SK-N-SH (cell line): ENCODE data around the gene ZNF512B. TPM values are rescaled to one million over a fixed set of nuclear protein-coding genes. Genes with fewer than 3 reads are reported as not detected.
"Not testable (repeated sequence)": the region's sequence is repeated elsewhere in the genome, so short reads cannot be mapped to it uniquely, and the experiment has no call there.

Source experiments
- CTCF ChIA-PET: fragments of 300-600, 350-600 bp; formaldehyde crosslinking; extraction: SDS; loops from one replicate; lab custom pipeline; 2021; lab: Yijun Ruan, JAX
- POLR2A ChIA-PET: fragments of 350-600 bp; sonication (Branson Sonifier 250); formaldehyde crosslinking; extraction: SDS; loops from one replicate; lab custom pipeline; 2020; ENCODE audit warnings: antibody characterized with exemption, inconsistent platforms; lab: Yijun Ruan, JAX
- DNase-seq: peaks from one replicate; pipeline ENCODE4 v3.0.0; 2012
- H2AFZ ChIP-seq: fragments of 200-600 bp; sonication (generic); 2 replicates; pipeline ENCODE4 v1.8.1; 2016; ENCODE audit warnings: antibody characterized with exemption, mild to moderate bottlenecking, low read depth
- H3F3A ChIP-seq: fragments of 200-600 bp; sonication (generic); replicated peaks from 2 replicates; pipeline ENCODE3; 2016; ENCODE audit warnings: antibody characterized with exemption, mild to moderate bottlenecking; ENCODE audit not compliant: insufficient read depth
- H3K27ac ChIP-seq, 2 experiments: fragments of 200-500 bp in 1 of 2; fragments of 200-600 bp in 1 of 2; sonication (Bioruptor generic) in 1 of 2; sonication (generic), shearing (Covaris generic) in 1 of 2; 2 replicates each; pipeline versions ENCODE4 v1.5.1 to v1.6.1; 2014 to 2016; ENCODE audit warnings: low read depth in 2 of 2, inconsistent platforms in 1 of 2, low read length in 1 of 2, mild to moderate bottlenecking in 1 of 2, mixed read lengths in 1 of 2
- H3K27me3 ChIP-seq: fragments of 200-600 bp; sonication (generic), shearing (Covaris generic); 2 replicates; pipeline ENCODE4 v1.6.1; 2016; ENCODE audit warnings: mixed run types; ENCODE audit not compliant: insufficient read depth
- H3K36me3 ChIP-seq, 2 experiments: fragments of 200-500 bp in 1 of 2; fragments of 200-600 bp in 1 of 2; sonication (Bioruptor generic) in 1 of 2; sonication (generic) in 1 of 2; replicated peaks in 1 of 2; 2 replicates each; pipeline versions ENCODE3 to v1.5.1; 2014 to 2016; ENCODE audit warnings: low read length in 1 of 2, mild to moderate bottlenecking in 1 of 2; ENCODE audit not compliant: insufficient read depth in 2 of 2, control insufficient read depth in 1 of 2
- H3K4me1 ChIP-seq, 2 experiments: fragments of 200-500 bp in 1 of 2; fragments of 200-600 bp in 1 of 2; sonication (Bioruptor generic) in 1 of 2; sonication (generic), shearing (Covaris generic) in 1 of 2; 2 replicates each; pipeline versions ENCODE4 v1.5.1 to v1.6.1; 2014 to 2016; ENCODE audit warnings: low read depth in 1 of 2, low read length in 1 of 2, mixed run types in 1 of 2; ENCODE audit not compliant: insufficient read depth in 2 of 2, control insufficient read depth in 1 of 2
- H3K4me2 ChIP-seq: fragments of 200-600 bp; sonication (generic), shearing (Covaris generic); 2 replicates; pipeline ENCODE4 v1.6.1; 2017; ENCODE audit warnings: mixed run types
- H3K4me3 ChIP-seq, 2 experiments: fragments of 200-500 bp in 1 of 2; fragments of 200-600 bp in 1 of 2; sonication (Bioruptor generic) in 1 of 2; sonication (generic), shearing (Covaris generic) in 1 of 2; 2 replicates each; pipeline versions ENCODE4 v1.5.1 to v1.8.1; 2014 to 2016; ENCODE audit warnings: low read depth in 2 of 2, inconsistent platforms in 1 of 2, low read length in 1 of 2, mild to moderate bottlenecking in 1 of 2, mixed read lengths in 1 of 2, moderate library complexity in 1 of 2
- H3K79me2 ChIP-seq: fragments of 200-600 bp; sonication (generic); 2 replicates; pipeline ENCODE4 v1.8.1; 2017; ENCODE audit warnings: mild to moderate bottlenecking; ENCODE audit not compliant: insufficient read depth
- H3K9ac ChIP-seq: fragments of 200-600 bp; sonication (generic); 2 replicates; pipeline ENCODE4 v1.6.1; 2017; ENCODE audit warnings: mixed run types
- H3K9me2 ChIP-seq: fragments of 200-600 bp; sonication (generic); 2 replicates; pipeline ENCODE4 v1.6.1; 2017; ENCODE audit warnings: mixed run types
- H3K9me3 ChIP-seq: fragments of 200-600 bp; sonication (generic); 2 replicates; pipeline ENCODE4 v1.6.1; 2017; ENCODE audit warnings: mixed run types, mild to moderate bottlenecking, moderate library complexity
- H4K20me1 ChIP-seq: fragments of 200-600 bp; sonication (generic); 2 replicates; pipeline ENCODE4 v1.6.1; 2017; ENCODE audit warnings: mild to moderate bottlenecking, mixed run types; ENCODE audit not compliant: insufficient read depth
- CTCF ChIP-seq: fragments of 200-600 bp; sonication (generic); IDR thresholded peaks from 2 replicates; pipeline ENCODE4 v1.6.1; 2017; ENCODE audit warnings: antibody characterized with exemption, mild to moderate bottlenecking, moderate library complexity
- ELF1 ChIP-seq: IDR thresholded peaks from 2 replicates; pipeline ENCODE4 v1.4.0; 2012
- EP300 ChIP-seq, 2 experiments: IDR thresholded peaks; 2 replicates each; pipeline versions ENCODE4 v1.4.0 to v1.6.1; 2012; ENCODE audit warnings: borderline replicate concordance in 1 of 2, low read depth in 1 of 2, low read length in 1 of 2
- EZH2phosphoT487 ChIP-seq: fragments of 200-600 bp; sonication (generic); IDR thresholded peaks from 2 replicates; pipeline ENCODE4 v1.6.1; 2017; ENCODE audit warnings: low read depth, mixed run types, mild to moderate bottlenecking, antibody characterized with exemption, moderate library complexity, borderline replicate concordance
- FOXJ3 ChIP-seq: sonication (generic); formaldehyde crosslinking; IDR thresholded peaks from 2 replicates; pipeline ENCODE4 v1.5.1; 2020; ENCODE audit warnings: mild to moderate bottlenecking, missing genetic modification reagents
- FOXM1 ChIP-seq: IDR thresholded peaks from 2 replicates; pipeline ENCODE4 v1.4.0; 2012; ENCODE audit warnings: low read depth, mild to moderate bottlenecking
- GABPA ChIP-seq: IDR thresholded peaks from 2 replicates; pipeline ENCODE4 v1.4.0; 2012; ENCODE audit warnings: low read depth, mild to moderate bottlenecking
- IRF3 ChIP-seq: fragments of 150-350 bp; IDR thresholded peaks from 2 replicates; pipeline ENCODE4 v1.6.1; 2016; ENCODE audit warnings: mild to moderate bottlenecking, low read depth, low read length
- MAX ChIP-seq: IDR thresholded peaks from 2 replicates; pipeline ENCODE4 v1.4.0; 2012; ENCODE audit warnings: low read depth
- NRF1 ChIP-seq: IDR thresholded peaks from 2 replicates; pipeline ENCODE4 v1.6.1; 2012; ENCODE audit warnings: low read depth, mild to moderate bottlenecking, low read length
- RCOR1 ChIP-seq: fragments of 150-350 bp; IDR thresholded peaks from 2 replicates; pipeline ENCODE4 v1.6.1; 2017; ENCODE audit warnings: antibody characterized with exemption, low read length
- REST ChIP-seq: IDR thresholded peaks from 2 replicates; pipeline ENCODE4 v1.6.1; 2012; ENCODE audit warnings: mild to moderate bottlenecking, low read depth, low read length, moderate library complexity
- SIN3A ChIP-seq: IDR thresholded peaks from 2 replicates; pipeline ENCODE4 v1.6.1; 2012; ENCODE audit warnings: low read depth, mild to moderate bottlenecking, low read length, moderate library complexity, borderline replicate concordance
- TAF1 ChIP-seq: IDR thresholded peaks from 2 replicates; pipeline ENCODE4 v1.6.1; 2012; ENCODE audit warnings: low read depth, mild to moderate bottlenecking, low read length, moderate library complexity, borderline replicate concordance
- TCF12 ChIP-seq: IDR thresholded peaks from 2 replicates; pipeline ENCODE4 v1.4.0; 2012
- TEAD4 ChIP-seq: IDR thresholded peaks from 2 replicates; pipeline ENCODE4 v1.4.0; 2012; ENCODE audit warnings: mild to moderate bottlenecking, borderline replicate concordance; ENCODE audit not compliant: insufficient read depth
- USF1 ChIP-seq: IDR thresholded peaks from 2 replicates; pipeline ENCODE4 v1.4.0; 2012; ENCODE audit warnings: low read depth, borderline replicate concordance
- YY1 ChIP-seq: IDR thresholded peaks from 2 replicates; pipeline ENCODE4 v1.4.0; 2012; ENCODE audit warnings: low read depth, mild to moderate bottlenecking
- WGBS: methylation state at CpG from one replicate; pipeline ENCODE4 v1.1.6; 2017; ENCODE audit warnings: low lambda C conversion rate; 5-methylcytosine and 5-hydroxymethylcytosine counted together
- polyA plus RNA-seq, 3 experiments: library from polyadenylated mRNA; depleted of rRNA; stranded (reverse); fragments of >200 nt; gene quantifications; 2 replicates each; pipeline ENCODE4 v1.2.3, GENCODE V29; 2012

Gene ZNF512B
- polyA plus RNA-seq, 1 of the 3 experiments (the other 2 are of a cell fraction): 11.8 TPM

GRCh38 chr20:63917811-63918210 is 51.9 kb downstream of the ZNF512B start:
- Histone ChIP-seq H3K4me2 (no peak overlapping the region), H2AFZ (no peak overlapping the region), H3K9me2 (no peaks in the 10 kb centered on the region), H3K79me2 (peaks cover 87% of the 10 kb centered on the region), H3K27ac (no peak overlapping the region), H3F3A (no peaks in the 10 kb centered on the region), H3K4me3 (no peak overlapping the region), H3K9me3 (no peaks in the 10 kb centered on the region), H3K36me3 (peaks cover 0 to 7% of the 10 kb centered on the region in 2 experiments), H3K9ac (no peak overlapping the region), H4K20me1 (peaks cover 30% of the 10 kb centered on the region), H3K4me1 (no peaks in the 10 kb centered on the region; a peak in 1 of 4 replicates), H3K27me3 (no peaks in the 10 kb centered on the region)
- CTCF ChIA-PET: interaction anchor here (1.1 to 1.2 kb wide), 3 partner anchors 22 to 131 kb away, joined by 3 to 4 read pairs (median 3); no protein-coding TSS in a partner anchor
- DNase-seq: no peak
- WGBS: 97% methylated on average over 11 of the region's 11 CpGs
- POLR2A ChIA-PET: no interaction called here
- TF ChIP-seq IRF3 (no peak), TEAD4 (no peak), FOXJ3 (CRISPR knock-in tag) (no peak), USF1 (no peak), REST (no peak), ELF1 (no peak), EP300 (IDR thresholded peaks at IDR 0.05; ENCODE audit: borderline replicate concordance in 1 of 2, low read depth in 1 of 2, low read length in 1 of 2) (no peak), YY1 (no peak), GABPA (no peak), RCOR1 (no peak), FOXM1 (no peak), TAF1 (no peak), NRF1 (no peak), SIN3A (no peak), EZH2phosphoT487 (no peak), CTCF (no peak), MAX (no peak), TCF12 (no peak)

GRCh38 chr20:63916371-63916939 is 53.3 kb downstream of the ZNF512B start:
- CTCF ChIA-PET: interaction anchor here (0.6 kb wide), 1 partner anchor 58 kb away, joined by 3 read pairs; no protein-coding TSS in a partner anchor
- peaks cover 87% of the 10 kb centered on the region for H3K79me2 ChIP-seq

More at GRCh38 chr20:63916371-63916939, 53.3 kb downstream of the ZNF512B start:
- POLR2A ChIA-PET, H2AFZ ChIP-seq, H3K27me3 ChIP-seq, H3K27ac ChIP-seq, DNase-seq, H3K4me2 ChIP-seq, H3K9ac ChIP-seq, H3K9me2 ChIP-seq, H3K4me3 ChIP-seq, H3F3A ChIP-seq, H3K4me1 ChIP-seq, H3K9me3 ChIP-seq, H3K36me3 ChIP-seq: not testable (repeated sequence)
- 99% methylated on average over 8 of the region's 8 CpGs for WGBS
- peaks cover 39% of the 10 kb centered on the region for H4K20me1 ChIP-seq
